Liver (tissue), 3 donors: ENCODE results near the gene SOX14.

Source experiments
- ATF3 ChIP-seq: IDR thresholded peaks from 2 replicates; pipeline ENCODE4 v1.6.1; 2016; ENCODE audit warnings: antibody characterized with exemption
- CTCF ChIP-seq: fragments of 150-350 bp; IDR thresholded peaks from 2 replicates; pipeline ENCODE4 v1.5.1; 2017; ENCODE audit warnings: improper control_type of control experiment, low read depth, low read length; ENCODE audit not compliant: missing input control
- EGR1 ChIP-seq, 2 donors: IDR thresholded peaks; 2 replicates each; pipeline ENCODE4 v1.6.1; 2016 to 2018; ENCODE audit warnings: antibody characterized with exemption in 2 of 2, low read depth in 2 of 2
- GABPA ChIP-seq, 2 donors: IDR thresholded peaks in 1 of 2; conservative IDR thresholded peaks in 1 of 2; 2 replicates each; pipeline ENCODE4 v1.6.1; 2016; ENCODE audit warnings: antibody characterized with exemption in 2 of 2, mild to moderate bottlenecking in 1 of 2, moderate library complexity in 1 of 2
- HNF4G ChIP-seq: IDR thresholded peaks from 2 replicates; pipeline ENCODE4 v1.6.1; 2016; ENCODE audit warnings: antibody characterized with exemption
- MAX ChIP-seq: IDR thresholded peaks from 2 replicates; pipeline ENCODE4 v1.6.1; 2016; ENCODE audit warnings: antibody characterized with exemption
- NR2F2 ChIP-seq: IDR thresholded peaks from 2 replicates; pipeline ENCODE4 v1.6.1; 2016; ENCODE audit warnings: antibody characterized with exemption
- RAD21 ChIP-seq, 2 donors: IDR thresholded peaks; 2 replicates each; pipeline ENCODE4 v1.6.1; 2016; ENCODE audit warnings: antibody characterized with exemption in 2 of 2, mild to moderate bottlenecking in 2 of 2
- REST ChIP-seq: IDR thresholded peaks from 2 replicates; pipeline ENCODE4 v1.6.1; 2016; ENCODE audit warnings: antibody characterized with exemption, mild to moderate bottlenecking
- TAF1 ChIP-seq: conservative IDR thresholded peaks from 2 replicates; pipeline ENCODE4 v1.6.1; 2016; ENCODE audit warnings: antibody characterized with exemption, mild to moderate bottlenecking
- YY1 ChIP-seq: IDR thresholded peaks from 2 replicates; pipeline ENCODE4 v1.6.1; 2016; ENCODE audit warnings: antibody characterized with exemption, mild to moderate bottlenecking
- ZBTB33 ChIP-seq: IDR thresholded peaks from 2 replicates; pipeline ENCODE4 v1.6.1; 2016; ENCODE audit warnings: antibody characterized with exemption
- donor health status: healthy.
- donor health status: healthy.

- TF ChIP-seq CTCF: no peak
- no peak for TF ChIP-seq TAF1
- TF ChIP-seq MAX: no peak
- no peak for TF ChIP-seq HNF4G
- no peak for TF ChIP-seq GABPA (IDR thresholded peaks at IDR 0.05 in 1 of 2, conservative IDR thresholded peaks at IDR 0.05 in 1 of 2)
- no peak for TF ChIP-seq ATF3
- no peak for TF ChIP-seq RAD21 (IDR thresholded peaks at IDR 0.05)
- TF ChIP-seq YY1: no peak
- TF ChIP-seq ZBTB33: no peak
- no peak for TF ChIP-seq EGR1 (IDR thresholded peaks at IDR 0.05; ENCODE audit: low read depth in 2 of 2)
- TF ChIP-seq REST: no peak
- TF ChIP-seq NR2F2: no peak
Measured at GRCh38 chr3:137760341-137761098, 3.6 kb upstream of the SOX14 start.
